HUDEP-2 (cell line): ENCODE data around the gene IQGAP1.
"Not testable (repeated sequence)": the region's sequence is repeated elsewhere in the genome, so short reads cannot be mapped to it uniquely, and the experiment has no call there.

Experiments
- DNase-seq, 76 experiments: peaks; one replicate each; lab custom pipeline; 2025; ENCODE audit not compliant: unreplicated experiment in 76 of 76; lab: John Stamatoyannopoulos, UW

IQGAP1 gene

DNA sequence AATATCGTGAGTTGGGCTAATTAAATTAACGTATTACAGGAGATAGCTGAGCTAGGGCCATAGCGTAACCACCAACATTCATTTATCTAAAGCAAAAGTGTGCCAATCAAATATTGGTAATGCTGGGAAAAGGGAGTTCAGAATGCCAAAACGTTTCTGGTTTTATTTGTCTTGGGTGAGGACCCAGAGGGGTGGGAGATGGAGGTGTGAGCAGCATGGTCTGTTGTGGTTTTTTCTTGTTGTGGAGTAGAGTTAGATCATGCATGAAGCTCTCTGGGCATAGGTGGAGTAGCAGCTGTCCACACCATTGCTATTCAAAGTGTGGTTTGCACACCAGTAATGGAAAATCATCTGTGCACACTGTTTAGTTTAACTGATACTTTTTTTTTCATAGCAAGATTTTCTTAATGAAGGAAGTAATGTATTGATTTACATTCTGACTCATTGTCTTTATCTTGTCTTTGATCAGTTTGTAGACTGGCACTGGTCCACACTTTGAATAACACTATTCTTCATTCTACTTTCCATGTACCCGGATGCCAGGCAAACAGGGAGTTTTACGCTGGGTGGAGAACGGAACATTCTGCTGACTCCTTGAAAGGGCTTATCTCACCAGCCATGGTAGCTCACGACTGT, 90.9 kb downstream of the IQGAP1 start:
- peak in 6 of 76 experiments; percentile 1 to 22 (median 14) for DNase-seq

- no peak for DNase-seq
Measured at GRCh38 chr15:90479656-90480055, 91.6 kb downstream of the IQGAP1 start.

- DNase-seq: no peak
Measured at GRCh38 chr15:90481023-90481422, 93.0 kb downstream of the IQGAP1 start.

GRCh38 chr15:90482124-90483011, 94.3 kb downstream of the IQGAP1 start:
- peak in 41 of 76 experiments; percentile 2 to 60 (median 19) for DNase-seq

GRCh38 chr15:90483012-90483307, 94.9 kb downstream of the IQGAP1 start:
- DNase-seq: no peak

- no peak for DNase-seq
Measured at GRCh38 chr15:90483637-90484036, 95.6 kb downstream of the IQGAP1 start.

DNA sequence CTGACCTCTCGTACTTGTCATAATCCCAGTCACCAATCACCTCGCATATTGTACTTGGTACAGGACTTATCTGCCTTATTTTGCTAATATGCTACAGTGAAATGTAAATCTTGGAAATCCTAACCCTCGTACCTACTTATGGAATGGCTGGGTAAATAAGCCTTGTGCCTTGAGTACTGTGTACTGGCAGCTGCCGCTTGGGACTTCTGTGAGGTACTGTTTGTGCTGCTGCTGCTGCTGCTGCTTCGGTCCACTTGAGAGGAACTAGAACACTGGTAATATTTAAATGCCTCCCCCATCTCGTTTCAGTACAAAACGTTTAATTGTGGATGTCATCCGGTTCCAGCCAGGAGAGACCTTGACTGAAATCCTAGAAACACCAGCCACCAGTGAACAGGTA, 99.1 kb downstream of the IQGAP1 start:
- no peak for DNase-seq

- DNase-seq: no peak
Measured at GRCh38 chr15:90489514-90489913, 101.5 kb downstream of the IQGAP1 start.

DNA sequence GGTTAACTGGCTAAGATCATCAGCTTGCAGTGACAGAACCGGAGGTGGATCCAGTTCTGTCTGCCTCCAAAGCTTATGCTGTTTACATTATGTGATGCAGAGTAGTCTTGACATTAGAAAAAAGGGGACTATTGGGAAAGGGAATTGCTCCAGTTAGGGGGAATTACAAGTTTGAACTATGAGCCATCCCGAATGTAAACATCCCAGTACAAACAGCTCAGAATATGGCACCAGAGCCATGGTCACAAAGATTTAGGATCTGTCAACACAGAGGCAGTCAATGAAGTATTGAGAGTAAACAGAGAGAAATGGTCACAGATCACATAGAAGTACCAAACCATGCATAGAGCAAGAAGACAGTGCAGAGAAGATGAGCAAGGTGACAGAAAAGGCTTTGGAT, 101.9 kb downstream of the IQGAP1 start:
- DNase-seq: no peak

DNA sequence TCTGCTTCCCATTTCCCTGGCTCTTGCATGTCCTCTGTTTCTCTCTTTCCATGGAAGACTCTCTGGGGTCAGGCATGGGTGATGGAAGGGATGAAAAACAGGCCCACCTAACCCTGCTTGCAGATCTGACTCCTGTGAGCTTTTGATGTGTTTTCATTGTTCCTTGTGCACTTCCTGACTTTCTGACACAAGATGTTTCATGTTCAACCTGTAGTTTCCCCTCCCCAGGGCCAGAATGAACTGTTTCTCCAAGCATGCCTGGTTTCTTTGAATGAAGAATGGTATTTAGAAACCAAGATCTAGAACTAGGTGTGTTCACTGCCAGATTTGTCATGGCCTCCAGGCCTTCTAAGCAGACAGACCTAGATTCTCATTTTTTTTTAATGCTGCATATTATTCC, 105.6 kb downstream of the IQGAP1 start:
- no peak for DNase-seq

DNA sequence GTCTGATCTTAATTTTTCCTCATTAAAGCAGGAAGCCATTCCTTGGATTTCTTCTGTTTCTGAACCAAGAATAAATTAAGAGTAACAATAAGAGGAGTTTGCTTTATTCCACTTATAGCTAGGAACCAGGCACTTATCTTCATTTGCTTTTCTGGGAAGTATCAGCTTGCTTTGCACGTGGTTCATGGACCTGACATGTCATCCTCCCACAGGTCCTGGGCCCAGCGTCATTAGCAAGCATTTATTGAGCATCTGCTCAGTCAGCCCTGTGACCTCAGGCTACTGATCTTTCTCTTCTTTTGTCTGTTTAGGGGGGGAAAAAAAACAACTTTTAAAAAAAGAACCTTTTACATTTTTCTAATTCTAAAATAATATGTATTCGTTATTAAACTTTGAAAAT, 107.0 kb downstream of the IQGAP1 start:
- DNase-seq: no peak

- DNase-seq: no peak
Measured at GRCh38 chr15:90496791-90497190, 108.7 kb downstream of the IQGAP1 start.

DNA sequence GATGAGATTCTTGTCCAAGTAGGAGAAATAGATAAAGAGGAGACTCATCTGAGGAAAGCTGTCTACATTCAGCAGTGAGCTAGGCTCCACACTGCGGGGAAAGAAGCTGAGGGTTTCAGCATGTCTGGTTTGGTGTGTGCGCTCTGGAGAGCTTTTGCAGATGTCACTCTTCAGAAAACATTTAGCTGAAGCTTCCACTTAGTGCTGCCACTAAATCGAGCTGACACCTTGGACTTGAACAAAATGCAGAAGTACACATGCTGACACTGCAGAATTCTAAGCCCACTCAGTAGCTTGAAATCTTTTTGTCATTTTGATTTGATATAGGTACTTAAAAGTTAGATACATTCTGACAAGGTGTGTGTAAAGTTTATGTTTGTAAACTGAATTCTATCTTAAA, 109.3 kb downstream of the IQGAP1 start:
- DNase-seq: no peak

DNA sequence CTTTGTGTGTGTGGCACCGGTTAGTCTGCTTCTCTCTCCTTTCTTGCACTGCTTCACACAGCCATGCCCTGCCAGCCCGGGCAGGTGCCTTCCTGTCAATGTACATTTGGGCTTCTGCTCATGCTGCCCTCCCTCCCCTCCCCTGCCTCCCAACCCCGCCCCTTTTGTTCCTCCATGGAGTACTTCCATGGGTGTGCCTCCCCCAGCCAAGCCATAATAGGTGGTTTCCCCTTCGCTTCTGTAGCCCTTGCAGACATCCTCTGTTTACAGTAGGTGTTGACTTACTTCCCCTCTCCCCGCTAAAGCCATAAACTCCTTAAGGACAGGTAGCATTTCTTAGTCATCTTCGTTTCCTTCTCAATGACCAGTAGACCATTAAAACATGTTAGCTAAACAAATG, 109.9 kb downstream of the IQGAP1 start:
- no peak for DNase-seq

DNA sequence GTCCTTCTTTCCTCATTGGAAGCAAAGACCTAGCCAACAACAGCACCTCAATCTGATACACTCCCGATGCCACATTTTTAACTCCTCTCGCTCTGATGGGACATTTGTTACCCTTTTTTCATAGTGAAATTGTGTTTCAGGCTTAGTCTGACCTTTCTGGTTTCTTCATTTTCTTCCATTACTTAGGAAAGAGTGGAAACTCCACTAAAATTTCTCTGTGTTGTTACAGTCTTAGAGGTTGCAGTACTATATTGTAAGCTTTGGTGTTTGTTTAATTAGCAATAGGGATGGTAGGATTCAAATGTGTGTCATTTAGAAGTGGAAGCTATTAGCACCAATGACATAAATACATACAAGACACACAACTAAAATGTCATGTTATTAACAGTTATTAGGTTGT, 112.1 kb downstream of the IQGAP1 start:
- no peak for DNase-seq

- no peak for DNase-seq
Measured at GRCh38 chr15:90501898-90502297, 113.9 kb downstream of the IQGAP1 start.

- not testable (repeated sequence) for DNase-seq
Measured at GRCh38 chr15:90510781-90511180, 122.7 kb downstream of the IQGAP1 start.

GRCh38 chr15:90511211-90511618, 123.2 kb downstream of the IQGAP1 start:
- DNase-seq: not testable (repeated sequence)

GRCh38 chr15:90512276-90512675, 124.2 kb downstream of the IQGAP1 start:
- no peak for DNase-seq

DNA sequence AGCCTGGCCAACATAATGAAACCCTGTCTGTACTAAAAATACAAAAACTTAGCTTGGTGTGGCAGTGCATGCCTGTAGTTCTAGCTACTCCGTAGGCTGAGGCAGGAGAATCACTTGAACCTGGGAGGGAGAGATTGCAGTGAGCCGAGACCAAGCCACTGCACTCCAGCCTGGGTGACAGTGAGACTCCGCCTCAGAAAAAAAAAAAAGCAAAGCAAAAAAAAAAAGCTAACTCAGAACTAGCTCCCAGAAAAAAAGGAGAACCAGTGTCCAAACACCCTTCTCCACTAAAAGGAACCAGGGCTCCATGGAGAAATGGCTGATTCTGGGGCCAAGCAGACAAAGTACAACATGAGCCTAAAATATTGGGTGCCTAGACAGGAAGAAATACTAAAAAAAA, 124.9 kb downstream of the IQGAP1 start:
- DNase-seq: peak in 1 of 76 experiments; percentile 19

GRCh38 chr15:90513448-90513847, 125.4 kb downstream of the IQGAP1 start:
- peak in 1 of 76 experiments; percentile 1 for DNase-seq

DNA sequence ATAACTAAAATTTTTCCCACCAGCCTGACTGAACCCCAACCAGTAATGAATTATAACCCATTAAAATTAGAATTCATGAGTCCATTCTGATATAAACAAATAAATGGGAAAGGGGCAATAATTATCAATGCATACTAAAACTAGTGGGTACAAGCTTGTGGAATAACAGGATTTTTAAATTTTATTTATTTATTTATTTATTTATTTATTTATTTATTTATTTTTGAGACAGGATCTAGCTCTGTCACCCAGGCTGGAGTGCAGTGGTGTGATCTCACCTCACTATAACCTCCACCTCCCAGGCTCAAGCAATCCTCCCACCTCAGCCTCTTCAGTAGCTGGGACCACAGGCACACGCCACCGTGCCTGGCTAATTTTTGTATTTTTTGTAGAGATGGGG, 125.9 kb downstream of the IQGAP1 start:
- DNase-seq: not testable (repeated sequence)
